ENCODE results near the gene PIAS1.

Gene PIAS1

GRCh38 chr15:68027388-68027787 is 26.7 kb upstream of the PIAS1 start:
- H3K36me3 ChIP-seq (ENCODE audit: insufficient read depth, low read length): no peaks in the 10 kb centered on the region
- no peak overlapping the region for H3K9ac ChIP-seq (ENCODE audit: low read depth, low read length)

GRCh38 chr15:68028137-68028887 is 25.8 kb upstream of the PIAS1 start:
- no peaks in the 10 kb centered on the region for H3K36me3 ChIP-seq (ENCODE audit: insufficient read depth, low read length)
- H3K9ac ChIP-seq (ENCODE audit: low read depth, low read length): no peak overlapping the region
- H3K4me1 ChIP-seq (ENCODE audit: insufficient read depth, low read length): no peaks in the 10 kb centered on the region
- H3K9me3 ChIP-seq (ENCODE audit: control insufficient read depth, insufficient read depth, low read length): no peaks in the 10 kb centered on the region

More at GRCh38 chr15:68027388-68027787, 26.7 kb upstream of the PIAS1 start:
- H3K4me1 ChIP-seq (ENCODE audit: insufficient read depth, low read length): no peaks in the 10 kb centered on the region
- H3K9me3 ChIP-seq (ENCODE audit: control insufficient read depth, insufficient read depth, low read length): no peaks in the 10 kb centered on the region

- Histone ChIP-seq H3K36me3 (ENCODE audit: insufficient read depth, low read length) (no peaks in the 10 kb centered on the region), H3K9me3 (ENCODE audit: control insufficient read depth, insufficient read depth, low read length) (no peaks in the 10 kb centered on the region), H3K4me1 (ENCODE audit: insufficient read depth, low read length) (no peaks in the 10 kb centered on the region), H3K9ac (ENCODE audit: low read depth, low read length) (no peak overlapping the region)
Observed at GRCh38 chr15:68028888-68029207, 25.3 kb upstream of the PIAS1 start.

GRCh38 chr15:68029959-68030358 is 24.2 kb upstream of the PIAS1 start:
- Histone ChIP-seq H3K36me3 (ENCODE audit: insufficient read depth, low read length) (no peaks in the 10 kb centered on the region), H3K9me3 (ENCODE audit: control insufficient read depth, insufficient read depth, low read length) (no peaks in the 10 kb centered on the region), H3K4me1 (ENCODE audit: insufficient read depth, low read length) (no peaks in the 10 kb centered on the region), H3K9ac (ENCODE audit: low read depth, low read length) (no peak overlapping the region)

- no peaks in the 10 kb centered on the region for H3K36me3 ChIP-seq (ENCODE audit: insufficient read depth, low read length)
- H3K4me1 ChIP-seq (ENCODE audit: insufficient read depth, low read length): no peaks in the 10 kb centered on the region
- H3K9ac ChIP-seq (ENCODE audit: low read depth, low read length): no peak overlapping the region
- no peaks in the 10 kb centered on the region for H3K9me3 ChIP-seq (ENCODE audit: control insufficient read depth, insufficient read depth, low read length)
Observed at GRCh38 chr15:68031404-68031803, 22.7 kb upstream of the PIAS1 start.

GRCh38 chr15:68032672-68033071 is 21.4 kb upstream of the PIAS1 start:
- Histone ChIP-seq H3K9ac (ENCODE audit: low read depth, low read length) (no peak overlapping the region), H3K36me3 (ENCODE audit: insufficient read depth, low read length) (no peaks in the 10 kb centered on the region), H3K9me3 (ENCODE audit: control insufficient read depth, insufficient read depth, low read length) (no peaks in the 10 kb centered on the region), H3K4me1 (ENCODE audit: insufficient read depth, low read length) (no peaks in the 10 kb centered on the region)

- Histone ChIP-seq H3K4me1 (ENCODE audit: insufficient read depth, low read length) (no peaks in the 10 kb centered on the region), H3K9me3 (ENCODE audit: control insufficient read depth, insufficient read depth, low read length) (no peaks in the 10 kb centered on the region), H3K9ac (ENCODE audit: low read depth, low read length) (no peak overlapping the region), H3K36me3 (ENCODE audit: insufficient read depth, low read length) (no peaks in the 10 kb centered on the region)
Observed at GRCh38 chr15:68034081-68034480, 20.0 kb upstream of the PIAS1 start.

GRCh38 chr15:68034719-68035293 is 19.3 kb upstream of the PIAS1 start:
- no peaks in the 10 kb centered on the region for H3K4me1 ChIP-seq (ENCODE audit: insufficient read depth, low read length)
- H3K9me3 ChIP-seq (ENCODE audit: control insufficient read depth, insufficient read depth, low read length): peaks cover 1% of the 10 kb centered on the region; the same call in 1 of the 2 replicates

GRCh38 chr15:68038246-68038645 is 15.9 kb upstream of the PIAS1 start:
- no peak overlapping the region for H3K9ac ChIP-seq (ENCODE audit: low read depth, low read length)
- no peaks in the 10 kb centered on the region for H3K4me1 ChIP-seq (ENCODE audit: insufficient read depth, low read length)
- H3K9me3 ChIP-seq (ENCODE audit: control insufficient read depth, insufficient read depth, low read length): peaks cover 6% of the 10 kb centered on the region
- no peaks in the 10 kb centered on the region for H3K36me3 ChIP-seq (ENCODE audit: insufficient read depth, low read length)

More at GRCh38 chr15:68034719-68035293, 19.3 kb upstream of the PIAS1 start:
- no peak overlapping the region for H3K9ac ChIP-seq (ENCODE audit: low read depth, low read length)
- H3K36me3 ChIP-seq (ENCODE audit: insufficient read depth, low read length): no peaks in the 10 kb centered on the region

GRCh38 chr15:68040144-68040543 is 14.0 kb upstream of the PIAS1 start:
- peaks cover 6% of the 10 kb centered on the region for H3K9me3 ChIP-seq (ENCODE audit: control insufficient read depth, insufficient read depth, low read length)
- H3K9ac ChIP-seq (ENCODE audit: low read depth, low read length): no peak overlapping the region
- H3K36me3 ChIP-seq (ENCODE audit: insufficient read depth, low read length): no peaks in the 10 kb centered on the region
- no peaks in the 10 kb centered on the region for H3K4me1 ChIP-seq (ENCODE audit: insufficient read depth, low read length)

GRCh38 chr15:68042156-68042854 is 11.8 kb upstream of the PIAS1 start:
- H3K4me1 ChIP-seq (ENCODE audit: insufficient read depth, low read length): no peaks in the 10 kb centered on the region
- peaks cover 6% of the 10 kb centered on the region for H3K9me3 ChIP-seq (ENCODE audit: control insufficient read depth, insufficient read depth, low read length)
- H3K36me3 ChIP-seq (ENCODE audit: insufficient read depth, low read length): no peaks in the 10 kb centered on the region
- H3K9ac ChIP-seq (ENCODE audit: low read depth, low read length): no peak overlapping the region

GRCh38 chr15:68042855-68043222 is 11.3 kb upstream of the PIAS1 start:
- no peaks in the 10 kb centered on the region for H3K4me1 ChIP-seq (ENCODE audit: insufficient read depth, low read length)
- peaks cover 6% of the 10 kb centered on the region for H3K9me3 ChIP-seq (ENCODE audit: control insufficient read depth, insufficient read depth, low read length)
- no peaks in the 10 kb centered on the region for H3K36me3 ChIP-seq (ENCODE audit: insufficient read depth, low read length)
- H3K9ac ChIP-seq (ENCODE audit: low read depth, low read length): no peak overlapping the region

GRCh38 chr15:68045289-68046265 is 8.5 kb upstream of the PIAS1 start:
- Histone ChIP-seq H3K4me1 (ENCODE audit: insufficient read depth, low read length) (no peaks in the 10 kb centered on the region), H3K36me3 (ENCODE audit: insufficient read depth, low read length) (no peaks in the 10 kb centered on the region), H3K9ac (ENCODE audit: low read depth, low read length) (no peak overlapping the region), H3K9me3 (ENCODE audit: control insufficient read depth, insufficient read depth, low read length) (no peaks in the 10 kb centered on the region)

- H3K36me3 ChIP-seq (ENCODE audit: insufficient read depth, low read length): no peaks in the 10 kb centered on the region
- H3K4me1 ChIP-seq (ENCODE audit: insufficient read depth, low read length): 0 out of 2 replicates have a peak, but pooled peaks cover 3% of the 10 kb centered on the region
- no peak overlapping the region for H3K9ac ChIP-seq (ENCODE audit: low read depth, low read length)
- no peaks in the 10 kb centered on the region for H3K9me3 ChIP-seq (ENCODE audit: control insufficient read depth, insufficient read depth, low read length)
Observed at GRCh38 chr15:68047826-68048225, 6.3 kb upstream of the PIAS1 start.
